ENCODE data around the gene RUVBL1. TPM values are rescaled to one million over a fixed set of nuclear protein-coding genes. Genes with fewer than 3 reads are reported as not detected.
A peak's percentile ranks its signal among the peaks of the same experiment; 100 is the strongest.

RUVBL1 gene
- total and polyA plus RNA-seq, 2 of the 4 experiments (the other 2 are of a cell fraction), result 68.7 to 83.3 TPM

DNA sequence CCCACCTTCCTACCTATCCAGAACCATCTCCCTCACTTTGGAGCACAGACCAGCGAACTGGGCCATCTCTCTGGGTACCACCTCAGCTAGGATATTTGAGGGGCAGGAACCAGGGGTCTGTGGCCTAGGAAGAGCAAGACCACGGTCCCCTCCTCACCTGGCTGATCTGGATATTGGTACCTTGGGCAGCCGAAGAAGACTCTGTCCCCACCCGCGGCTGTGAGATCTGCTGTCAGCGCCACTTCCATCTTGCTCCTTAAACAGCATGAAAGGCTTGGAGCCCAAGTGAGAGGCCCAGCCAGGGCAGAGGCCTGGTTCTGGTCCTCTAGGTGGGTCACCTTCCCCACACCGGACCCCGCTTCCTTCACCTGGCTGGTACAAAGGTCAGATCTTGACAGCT, 44.7 kb downstream of the RUVBL1 start:
- H3K4me3 ChIP-seq (ENCODE audit: insufficient read depth, low read depth, low read length), result no peak overlapping the region
- peaks cover 32% of the 10 kb centered on the region for H4K20me1 ChIP-seq (ENCODE audit: insufficient read depth, low read length)
- POLR2A ChIA-PET (ENCODE audit: unreplicated experiment), result no interaction called here
- intact Hi-C loops (cut with micrococcal nuclease) (loop anchor here (5.0 to 10.0 kb wide), 3 partner anchors 56 to 503 kb away; no protein-coding TSS in a partner anchor), dilution Hi-C loops (cut with HindIII; ENCODE audit: low sequenced_read_pairs, unreplicated experiment) (no loop called here), in situ Hi-C loops (cut with MboI; ENCODE audit: low sequenced_read_pairs) (loop anchor here (10.0 kb wide), 1 partner anchor 46 kb away; the partner anchor contains the start of gene RUVBL1)
- H2AK5ac ChIP-seq (ENCODE audit: low read depth, low read length), result peak overlapping the region; percentile 85
- peak overlapping the region; percentile 63 for H4K91ac ChIP-seq (ENCODE audit: insufficient read depth, low read depth, low read length)
- peak overlapping the region in 1 of 2 experiments; percentile 56; a peak in 2 of 4 replicates for H4K8ac ChIP-seq (ENCODE audit: low read depth in 2 of 2, low read length in 2 of 2)
- peaks cover 28% of the 10 kb centered on the region for H3K9me1 ChIP-seq (ENCODE audit: insufficient read depth, low read length)
- H4K5ac ChIP-seq (ENCODE audit: low read depth, low read length), result no peak overlapping the region
- H3K23ac ChIP-seq (ENCODE audit: low read depth, low read length), result peak overlapping the region; percentile 41; the same call in 1 of the 2 replicates
- CTCF ChIA-PET, result no interaction called here
- no TSS peak for BruUV-seq (replicated peaks)
- H3K56ac ChIP-seq (ENCODE audit: extremely low read depth, insufficient read depth, low read length), result no peak overlapping the region
- ATAC-seq (ENCODE audit: low read depth), result no peak
- peak overlapping the region; percentile 85 for H3K4ac ChIP-seq (ENCODE audit: low read depth, low read length)
- H3K4me2 ChIP-seq (ENCODE audit: low read depth, low read length), result no peak overlapping the region
- no peak overlapping the region for H2AFZ ChIP-seq (replicated peaks; ENCODE audit: low read length, poor library complexity)
- TF ChIP-seq RAD21 (IDR thresholded peaks at IDR 0.05; ENCODE audit: low read length), result no peak
- TF ChIP-seq, protein P1, sequence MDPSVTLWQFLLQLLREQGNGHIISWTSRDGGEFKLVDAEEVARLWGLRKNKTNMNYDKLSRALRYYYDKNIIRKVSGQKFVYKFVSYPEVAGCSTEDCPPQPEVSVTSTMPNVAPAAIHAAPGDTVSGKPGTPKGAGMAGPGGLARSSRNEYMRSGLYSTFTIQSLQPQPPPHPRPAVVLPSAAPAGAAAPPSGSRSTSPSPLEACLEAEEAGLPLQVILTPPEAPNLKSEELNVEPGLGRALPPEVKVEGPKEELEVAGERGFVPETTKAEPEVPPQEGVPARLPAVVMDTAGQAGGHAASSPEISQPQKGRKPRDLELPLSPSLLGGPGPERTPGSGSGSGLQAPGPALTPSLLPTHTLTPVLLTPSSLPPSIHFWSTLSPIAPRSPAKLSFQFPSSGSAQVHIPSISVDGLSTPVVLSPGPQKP (IDR thresholded peaks at IDR 0.05; ENCODE audit: borderline replicate concordance, low read depth, low read length), result no peak
- TF ChIP-seq, protein P2, sequence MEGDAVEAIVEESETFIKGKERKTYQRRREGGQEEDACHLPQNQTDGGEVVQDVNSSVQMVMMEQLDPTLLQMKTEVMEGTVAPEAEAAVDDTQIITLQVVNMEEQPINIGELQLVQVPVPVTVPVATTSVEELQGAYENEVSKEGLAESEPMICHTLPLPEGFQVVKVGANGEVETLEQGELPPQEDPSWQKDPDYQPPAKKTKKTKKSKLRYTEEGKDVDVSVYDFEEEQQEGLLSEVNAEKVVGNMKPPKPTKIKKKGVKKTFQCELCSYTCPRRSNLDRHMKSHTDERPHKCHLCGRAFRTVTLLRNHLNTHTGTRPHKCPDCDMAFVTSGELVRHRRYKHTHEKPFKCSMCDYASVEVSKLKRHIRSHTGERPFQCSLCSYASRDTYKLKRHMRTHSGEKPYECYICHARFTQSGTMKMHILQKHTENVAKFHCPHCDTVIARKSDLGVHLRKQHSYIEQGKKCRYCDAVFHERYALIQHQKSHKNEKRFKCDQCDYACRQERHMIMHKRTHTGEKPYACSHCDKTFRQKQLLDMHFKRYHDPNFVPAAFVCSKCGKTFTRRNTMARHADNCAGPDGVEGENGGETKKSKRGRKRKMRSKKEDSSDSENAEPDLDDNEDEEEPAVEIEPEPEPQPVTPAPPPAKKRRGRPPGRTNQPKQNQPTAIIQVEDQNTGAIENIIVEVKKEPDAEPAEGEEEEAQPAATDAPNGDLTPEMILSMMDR (conservative IDR thresholded peaks at IDR 0.05; ENCODE audit: low read depth, low read length), result no peak
- no peak for TF ChIP-seq MAFK (IDR thresholded peaks at IDR 0.05; ENCODE audit: low read depth, low read length)
- TF ChIP-seq, protein P3, sequence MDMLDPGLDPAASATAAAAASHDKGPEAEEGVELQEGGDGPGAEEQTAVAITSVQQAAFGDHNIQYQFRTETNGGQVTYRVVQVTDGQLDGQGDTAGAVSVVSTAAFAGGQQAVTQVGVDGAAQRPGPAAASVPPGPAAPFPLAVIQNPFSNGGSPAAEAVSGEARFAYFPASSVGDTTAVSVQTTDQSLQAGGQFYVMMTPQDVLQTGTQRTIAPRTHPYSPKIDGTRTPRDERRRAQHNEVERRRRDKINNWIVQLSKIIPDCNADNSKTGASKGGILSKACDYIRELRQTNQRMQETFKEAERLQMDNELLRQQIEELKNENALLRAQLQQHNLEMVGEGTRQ (IDR thresholded peaks at IDR 0.05; ENCODE audit: low read depth, low read length), result no peak
- no peak for TF ChIP-seq BHLHE40 (IDR thresholded peaks at IDR 0.05; ENCODE audit: low read depth, low read length)
- no peak for TF ChIP-seq CEBPB (IDR thresholded peaks at IDR 0.05; ENCODE audit: low read depth, low read length)
- no peak for DNase-seq
- peaks cover 31% of the 10 kb centered on the region for H3K4me1 ChIP-seq (ENCODE audit: control insufficient read depth, insufficient read depth, low read length)
- no peaks in the 10 kb centered on the region for H3K9me3 ChIP-seq (ENCODE audit: control insufficient read depth, insufficient read depth, low read length)
- H2BK20ac ChIP-seq (ENCODE audit: low read depth, low read length), result peak overlapping the region; percentile 13; the same call in 1 of the 2 replicates
- H3K79me1 ChIP-seq (ENCODE audit: low read depth in 1 of 2, low read length in 2 of 2), result peaks cover 6 to 42% of the 10 kb centered on the region in 2 experiments; a peak in 2 of 4 replicates
- 98% methylated on average over 7 of the region's 8 CpGs; no CpG with 5 or more reads in 1 of the 2 experiments for WGBS, 2 experiments (ENCODE audit: extremely low coverage in 2 of 2, insufficient read length in 1 of 2)
- H3K27ac ChIP-seq (ENCODE audit: insufficient read depth, low read length), result no peak overlapping the region; the same call in 1 of the 2 replicates
- no peak overlapping the region for H3K18ac ChIP-seq (ENCODE audit: low read depth, low read length)
- peak overlapping the region; percentile 16; the same call in 1 of the 3 replicates for H2BK15ac ChIP-seq (ENCODE audit: low read depth, low read length)
- peak overlapping the region; percentile 74 for H2BK120ac ChIP-seq (ENCODE audit: low read depth, low read length)
- peak overlapping the region; percentile 75 for H3K14ac ChIP-seq (replicated peaks; ENCODE audit: low read depth, low read length)
- peak overlapping the region; percentile 12 for H2AK9ac ChIP-seq (replicated peaks; ENCODE audit: low read depth, low read length, poor library complexity)
- H3K36me3 ChIP-seq (ENCODE audit: control insufficient read depth, insufficient read depth, low read length), result peaks cover 3% of the 10 kb centered on the region; the same call in 1 of the 2 replicates
- H3K27me3 ChIP-seq (ENCODE audit: control insufficient read depth, insufficient read depth, low read length), result no peaks in the 10 kb centered on the region
- H2BK5ac ChIP-seq (ENCODE audit: low read depth, low read length, poor library complexity, severe bottlenecking), result no peak overlapping the region
- H3K9ac ChIP-seq (ENCODE audit: low read depth, low read length), result no peak overlapping the region

All from IMR-90 (cell line).